CD14-positive monocyte (primary cell): ENCODE results near the gene AP3D1. TPM values are rescaled to one million over a fixed set of nuclear protein-coding genes. Genes with fewer than 3 reads are reported as not detected.

ENCODE experiments used
- DNase-seq, 3 donors: peaks; one replicate each; pipeline ENCODE4 v3.0.0-alpha.2; 2011 to 2022
- H2AFZ ChIP-seq: 2 replicates; pipeline ENCODE4 v1.6.0; 2012; ENCODE audit warnings: mild to moderate bottlenecking, low read depth, low read length, inconsistent platforms; ENCODE audit not compliant: insufficient read depth, poor library complexity, severe bottlenecking
- H3K27ac ChIP-seq, 2 donors: 1 replicate in 1 of 2; 2 replicates in 1 of 2; pipeline ENCODE4 v1.5.1; 2012 to 2013; ENCODE audit warnings: low read length in 2 of 2, control low read depth in 1 of 2, inconsistent platforms in 1 of 2, low read depth in 1 of 2, mild to moderate bottlenecking in 1 of 2
- H3K27me3 ChIP-seq, 2 donors: one replicate each; pipeline versions ENCODE4 v1.6.0 to v1.6.1; 2011 to 2013; ENCODE audit warnings: low read length in 2 of 2; ENCODE audit not compliant: control insufficient read depth in 2 of 2, insufficient read depth in 2 of 2
- H3K36me3 ChIP-seq, 2 donors: replicated peaks in 1 of 2; 1 replicate in 1 of 2; 2 replicates in 1 of 2; pipeline versions ENCODE4 v1.5.1 to v1.6.1; 2012 to 2013; ENCODE audit warnings: low read length in 2 of 2, control low read depth in 1 of 2, inconsistent platforms in 1 of 2, mild to moderate bottlenecking in 1 of 2; ENCODE audit not compliant: insufficient read depth in 2 of 2, control insufficient read depth in 1 of 2
- H3K4me1 ChIP-seq, 2 donors: 1 replicate in 1 of 2; 2 replicates in 1 of 2; pipeline versions ENCODE4 v1.5.1 to v1.6.1; 2012 to 2013; ENCODE audit warnings: low read length in 2 of 2, control low read depth in 1 of 2, inconsistent platforms in 1 of 2, mild to moderate bottlenecking in 1 of 2, moderate library complexity in 1 of 2; ENCODE audit not compliant: insufficient read depth in 2 of 2, control insufficient read depth in 1 of 2
- H3K4me2 ChIP-seq: replicated peaks from 2 replicates; pipeline ENCODE3; 2012; ENCODE audit warnings: low read length, moderate library complexity, mild to moderate bottlenecking; ENCODE audit not compliant: poor library complexity, severe bottlenecking; ENCODE audit errors: extremely low read depth
- H3K4me3 ChIP-seq, 3 experiments: fragments of 200-600 bp in 1 of 3; sonication (generic) in 1 of 3; replicated peaks in 1 of 3; 1 replicate in 2 of 3; 2 replicates in 1 of 3; pipeline ENCODE4 v1.5.1; 2011 to 2013; ENCODE audit warnings: low read length in 3 of 3, mild to moderate bottlenecking in 3 of 3, control low read depth in 2 of 3, low read depth in 2 of 3, inconsistent platforms in 1 of 3, moderate library complexity in 1 of 3
- H3K79me2 ChIP-seq: 2 replicates; pipeline ENCODE4 v1.6.0; 2012; ENCODE audit warnings: mild to moderate bottlenecking, control low read depth, inconsistent platforms, low read length, moderate library complexity; ENCODE audit not compliant: insufficient read depth
- H3K9ac ChIP-seq: 2 replicates; pipeline ENCODE4 v1.6.0; 2017; ENCODE audit warnings: low read length, mild to moderate bottlenecking; ENCODE audit not compliant: insufficient read depth, poor library complexity, severe bottlenecking
- H3K9me3 ChIP-seq, 2 donors: replicated peaks in 1 of 2; 1 replicate in 1 of 2; 2 replicates in 1 of 2; pipeline versions ENCODE4 v1.5.1 to v1.6.1; 2012 to 2013; ENCODE audit warnings: low read length in 2 of 2, control low read depth in 1 of 2; ENCODE audit not compliant: control insufficient read depth in 1 of 2, insufficient read depth in 1 of 2
- H4K20me1 ChIP-seq: 2 replicates; pipeline ENCODE4 v1.6.0; 2012; ENCODE audit warnings: mild to moderate bottlenecking, low read length, control low read depth, moderate library complexity; ENCODE audit not compliant: insufficient read depth
- H3K27ac Mint-ChIP-seq, 7 donors: one replicate each; pipeline ENCODE4 v1.8.0; 2020; ENCODE audit warnings: mild to moderate bottlenecking in 7 of 7, mixed read lengths in 7 of 7, moderate library complexity in 6 of 7, inconsistent platforms in 2 of 7
- H3K27me3 Mint-ChIP-seq, 3 donors: one replicate each; pipeline ENCODE4 v1.8.0; 2021 to 2022; ENCODE audit warnings: low read depth in 3 of 3, mild to moderate bottlenecking in 3 of 3, mixed read lengths in 3 of 3, moderate library complexity in 3 of 3, inconsistent platforms in 1 of 3
- H3K36me3 Mint-ChIP-seq, 2 donors: one replicate each; pipeline ENCODE4 v1.8.0; 2020; ENCODE audit warnings: mixed read lengths in 2 of 2, inconsistent platforms in 1 of 2, mild to moderate bottlenecking in 1 of 2
- H3K4me1 Mint-ChIP-seq: one replicate; pipeline ENCODE4 v1.8.0; 2020; ENCODE audit warnings: mild to moderate bottlenecking, mixed read lengths
- H3K4me3 Mint-ChIP-seq, 2 donors: one replicate each; pipeline ENCODE4 v1.8.0; 2020; ENCODE audit warnings: mild to moderate bottlenecking in 2 of 2, mixed read lengths in 2 of 2, moderate library complexity in 1 of 2
- H3K9me3 Mint-ChIP-seq, 7 donors: one replicate each; pipeline ENCODE4 v1.8.0; 2020 to 2022; ENCODE audit warnings: mixed read lengths in 7 of 7, mild to moderate bottlenecking in 6 of 7, moderate library complexity in 6 of 7, inconsistent platforms in 2 of 7
- WGBS: methylation state at CpG from one replicate; pipeline ENCODE4 v1.1.5; 2013; ENCODE audit warnings: missing lambda C conversion rate; ENCODE audit not compliant: insufficient coverage; 5-methylcytosine and 5-hydroxymethylcytosine counted together
- intact Hi-C, 2 donors: fragments of 100-400 bp; cut with micrococcal nuclease; formaldehyde crosslinking; loops; one replicate each; pipeline versions ENCODE4 v1.15.0 to v1.15.1; 2023
- polyA plus RNA-seq, 3 donors: library from polyadenylated mRNA; depleted of rRNA in 1 of 3; unstranded in 2 of 3; stranded (reverse) in 1 of 3; fragments of 300-500 nt in 2 of 3; fragments of >200 nt in 1 of 3; fragmentation: Illumina TruSeq in 2 of 3; gene quantifications; 1 replicate in 2 of 3; 2 replicates in 1 of 3; pipeline ENCODE4 v1.2.3, GENCODE V29; 2012 to 2021
- TF ChIP-seq, protein P1 (sequence below): fragments of 200-600 bp; IDR thresholded peaks from one replicate; pipeline ENCODE4 v1.8.0; 2022; ENCODE audit warnings: antibody characterized with exemption, mild to moderate bottlenecking

The AP3D1 gene
- polyA plus RNA-seq, 3 donors: 9.6 to 105 (median 12.4) TPM

DNA sequence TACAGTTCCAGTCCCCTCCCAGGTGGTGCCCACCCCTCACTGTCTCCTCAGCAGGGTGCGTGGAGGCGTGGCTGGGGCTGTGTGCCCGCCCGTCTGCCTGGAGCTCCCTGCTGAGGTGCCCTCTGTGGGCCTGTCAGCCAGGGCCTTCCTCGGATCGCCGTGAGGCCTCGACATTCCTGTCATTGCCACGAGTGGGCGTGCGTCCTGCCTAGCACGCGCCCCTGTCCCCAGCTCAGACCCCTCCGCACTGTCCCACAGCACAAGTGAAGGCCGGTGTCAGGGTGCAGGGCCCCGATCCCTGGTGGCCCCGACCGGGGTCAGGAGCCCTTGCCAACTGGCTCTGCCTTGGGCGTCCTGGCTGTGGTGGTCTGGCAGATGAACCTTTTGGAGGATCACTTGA, 44.5 kb upstream of the AP3D1 start:
- Mint-ChIP-seq H3K36me3 (peaks cover 53 to 86% of the 10 kb centered on the region in 2 donors), H3K27ac (peak overlapping the region in 2 of 7 donors; percentile 19 to 25), H3K4me3 (no peak overlapping the region), H3K9me3 (no peaks in the 10 kb centered on the region), H3K4me1 (no peaks in the 10 kb centered on the region), H3K27me3 (no peaks in the 10 kb centered on the region)
- no peak overlapping the region for H3K9ac ChIP-seq
- H3K4me2 ChIP-seq: no peak overlapping the region
- H3K4me3 ChIP-seq: no peak overlapping the region
- H3K4me1 ChIP-seq: no peaks in the 10 kb centered on the region
- H3K36me3 ChIP-seq: peaks cover 61 to 89% of the 10 kb centered on the region in 2 donors
- WGBS: 99% methylated on average over 19 of the region's 19 CpGs
- DNase-seq: no peak
- no peak overlapping the region for H3K27ac ChIP-seq
- H3K79me2 ChIP-seq: peaks cover 60% of the 10 kb centered on the region
- TF ChIP-seq, protein P1, sequence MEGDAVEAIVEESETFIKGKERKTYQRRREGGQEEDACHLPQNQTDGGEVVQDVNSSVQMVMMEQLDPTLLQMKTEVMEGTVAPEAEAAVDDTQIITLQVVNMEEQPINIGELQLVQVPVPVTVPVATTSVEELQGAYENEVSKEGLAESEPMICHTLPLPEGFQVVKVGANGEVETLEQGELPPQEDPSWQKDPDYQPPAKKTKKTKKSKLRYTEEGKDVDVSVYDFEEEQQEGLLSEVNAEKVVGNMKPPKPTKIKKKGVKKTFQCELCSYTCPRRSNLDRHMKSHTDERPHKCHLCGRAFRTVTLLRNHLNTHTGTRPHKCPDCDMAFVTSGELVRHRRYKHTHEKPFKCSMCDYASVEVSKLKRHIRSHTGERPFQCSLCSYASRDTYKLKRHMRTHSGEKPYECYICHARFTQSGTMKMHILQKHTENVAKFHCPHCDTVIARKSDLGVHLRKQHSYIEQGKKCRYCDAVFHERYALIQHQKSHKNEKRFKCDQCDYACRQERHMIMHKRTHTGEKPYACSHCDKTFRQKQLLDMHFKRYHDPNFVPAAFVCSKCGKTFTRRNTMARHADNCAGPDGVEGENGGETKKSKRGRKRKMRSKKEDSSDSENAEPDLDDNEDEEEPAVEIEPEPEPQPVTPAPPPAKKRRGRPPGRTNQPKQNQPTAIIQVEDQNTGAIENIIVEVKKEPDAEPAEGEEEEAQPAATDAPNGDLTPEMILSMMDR: no peak
- no peaks in the 10 kb centered on the region for H3K9me3 ChIP-seq
- H3K27me3 ChIP-seq: no peaks in the 10 kb centered on the region
- intact Hi-C loops: no loop called here
- peaks cover 67% of the 10 kb centered on the region for H4K20me1 ChIP-seq
- H2AFZ ChIP-seq: no peak overlapping the region

DNA sequence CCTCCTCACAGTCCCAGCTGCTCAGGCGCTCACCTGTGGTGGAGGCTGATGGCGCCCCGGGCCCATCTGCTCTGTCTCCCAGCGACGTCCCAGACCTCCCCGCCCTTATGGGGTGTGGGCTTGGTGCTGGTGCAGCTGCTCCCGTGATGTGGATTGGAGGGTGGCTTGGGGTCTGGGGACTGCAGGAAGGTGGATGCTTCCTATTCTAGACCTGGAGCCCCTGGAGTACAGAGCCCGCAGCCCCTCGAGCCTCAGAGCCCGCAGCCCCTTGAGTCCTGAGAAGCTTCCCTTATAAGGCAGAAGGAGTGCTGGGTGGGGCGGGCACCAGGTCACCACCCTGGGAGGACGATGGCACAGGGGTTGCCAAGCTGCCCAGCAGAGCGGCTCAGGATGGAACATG, 44.0 kb upstream of the AP3D1 start:
- DNase-seq: no peak
- H3K27ac Mint-ChIP-seq: peak overlapping the region in 2 of 7 donors; percentile 8 to 52
- intact Hi-C loops: no loop called here
- no peaks in the 10 kb centered on the region for H3K27me3 Mint-ChIP-seq
- Histone ChIP-seq H3K4me1 (no peaks in the 10 kb centered on the region), H3K27ac (no peak overlapping the region), H2AFZ (no peak overlapping the region), H3K4me2 (no peak overlapping the region), H3K36me3 (peaks cover 67 to 92% of the 10 kb centered on the region in 2 donors), H3K9ac (no peak overlapping the region), H3K9me3 (no peaks in the 10 kb centered on the region), H3K79me2 (peaks cover 66% of the 10 kb centered on the region), H3K4me3 (no peak overlapping the region), H3K27me3 (no peaks in the 10 kb centered on the region), H4K20me1 (peaks cover 72% of the 10 kb centered on the region)
- H3K4me1 Mint-ChIP-seq: no peaks in the 10 kb centered on the region
- TF ChIP-seq, protein P1: no peak
- no peak overlapping the region for H3K4me3 Mint-ChIP-seq
- 100% methylated on average over 10 of the region's 13 CpGs for WGBS
- H3K9me3 Mint-ChIP-seq: no peaks in the 10 kb centered on the region
- peaks cover 58 to 88% of the 10 kb centered on the region in 2 donors for H3K36me3 Mint-ChIP-seq
